Stimulated activated naive CD4-positive, alpha-beta T cell treated with Interleukin-2 at 50 U/mL for 16 hours (primary cell): ENCODE measurements around the gene RIMS4.
"Not testable (repeated sequence)": the region's sequence is repeated elsewhere in the genome, so short reads cannot be mapped to it uniquely, and the experiment has no call there.

ENCODE experiments used
- DNase-seq: peaks from one replicate; lab custom pipeline; 2025; lab: John Stamatoyannopoulos, UW

RIMS4 gene

DNA sequence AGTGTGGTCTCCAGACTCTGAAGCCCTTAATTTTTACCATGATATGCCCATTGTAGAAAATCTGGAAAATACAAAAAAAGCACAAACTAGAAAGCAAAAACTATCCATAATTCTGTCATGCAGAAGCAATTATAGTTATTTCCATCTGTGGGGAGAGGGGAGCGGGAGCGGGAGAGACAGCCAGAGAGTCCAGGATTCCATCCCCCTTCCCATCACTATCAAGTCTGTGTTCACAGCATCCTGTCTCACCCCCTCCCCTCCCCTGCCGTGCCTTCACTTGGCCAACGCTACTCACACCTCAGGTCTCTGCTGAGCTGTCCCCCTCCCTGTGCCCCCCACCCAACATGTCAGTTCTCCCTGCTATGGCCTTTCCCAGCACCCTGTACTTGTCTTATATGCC lies 14.5 kb downstream of the RIMS4 start:
- no peak for DNase-seq

DNA sequence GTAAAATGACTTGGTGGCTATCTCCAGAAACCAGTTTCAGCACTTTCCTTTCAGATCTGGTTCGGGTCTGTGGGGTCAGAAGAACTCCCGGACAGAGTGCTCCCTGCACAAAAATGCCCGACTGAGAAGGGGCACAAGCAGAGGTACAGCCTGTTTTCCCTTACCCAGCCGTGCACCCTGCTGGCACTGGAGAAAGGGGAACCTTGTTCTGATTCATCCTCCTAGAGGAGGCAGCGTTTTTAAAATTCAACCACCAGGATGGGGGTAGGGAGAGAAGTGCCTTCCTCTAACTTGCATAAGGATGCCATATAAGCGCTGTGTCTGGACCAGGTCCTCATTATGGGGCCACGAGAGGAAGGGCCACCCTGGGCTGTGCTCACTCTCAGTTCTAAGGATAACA lies 17.6 kb downstream of the RIMS4 start:
- DNase-seq, result no peak

DNA sequence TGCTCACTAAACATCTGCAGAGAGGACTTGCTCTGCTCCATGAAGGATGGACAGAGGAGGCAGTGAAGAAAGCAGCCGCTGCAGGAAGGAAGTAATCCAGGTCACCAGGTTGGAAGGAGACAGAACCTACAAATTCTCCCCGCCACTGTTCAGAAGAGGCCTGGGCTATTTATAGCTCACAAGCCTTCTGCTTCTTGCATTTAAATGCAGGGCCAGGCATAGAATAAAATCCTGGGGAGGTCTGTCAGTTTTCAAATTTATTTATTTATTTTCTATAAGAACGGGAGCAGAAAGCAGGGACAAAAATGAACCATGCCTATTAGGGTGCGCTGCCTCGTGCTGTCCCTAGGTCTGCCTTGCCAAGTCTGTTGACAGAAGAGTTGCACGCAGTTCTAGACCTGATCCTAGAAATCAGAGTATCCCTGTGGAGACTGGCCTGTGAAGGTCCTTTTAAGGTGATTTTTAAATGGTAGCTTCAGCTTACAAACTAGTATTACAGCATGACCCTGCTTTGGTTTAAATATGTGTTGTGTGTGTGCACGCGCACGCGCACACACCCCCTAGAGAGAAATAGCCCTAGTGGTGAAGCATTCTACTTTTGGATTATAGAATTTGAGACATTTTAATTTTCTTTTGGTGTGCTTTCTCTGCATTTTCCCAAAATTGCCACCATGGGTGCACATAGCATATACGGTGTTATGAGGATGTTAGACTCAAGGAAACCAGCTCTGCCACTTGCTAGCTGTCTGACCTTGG lies 19.5 kb downstream of the RIMS4 start:
- DNase-seq, result no peak

DNA sequence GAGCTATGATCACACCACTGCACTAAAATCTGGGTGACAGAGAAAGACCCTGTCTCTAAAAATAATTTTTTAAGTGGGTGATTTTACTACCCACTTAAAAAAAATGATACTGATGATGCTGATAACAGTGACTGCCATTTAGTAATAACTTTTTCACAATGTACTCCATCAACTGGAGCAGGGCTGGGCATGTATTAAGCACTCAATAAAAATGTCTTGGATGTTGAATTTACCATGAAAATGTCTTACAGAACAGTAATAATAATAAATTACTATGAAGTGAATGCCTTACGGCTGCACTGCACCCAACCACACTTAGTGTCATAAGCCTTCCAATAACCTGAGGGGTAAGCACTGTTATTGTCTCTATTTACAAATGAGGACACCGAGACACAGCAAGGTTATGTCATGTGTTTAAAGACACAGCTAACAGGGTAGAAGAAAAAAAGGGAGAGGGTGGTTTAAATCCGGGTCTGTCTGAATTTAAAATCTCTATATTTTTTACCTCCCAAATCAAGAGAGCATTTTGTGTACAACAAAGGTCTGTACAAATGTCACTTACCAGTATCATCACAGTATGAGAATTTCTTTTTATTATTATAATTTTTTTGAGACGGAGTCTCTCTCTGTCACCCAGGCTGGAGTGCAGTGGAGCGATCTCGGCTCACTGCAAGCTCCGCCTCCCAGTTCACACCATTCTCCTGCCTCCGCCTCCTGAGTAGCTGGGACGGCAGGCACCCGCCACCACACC lies 21.5 kb downstream of the RIMS4 start:
- no peak for DNase-seq

DNA sequence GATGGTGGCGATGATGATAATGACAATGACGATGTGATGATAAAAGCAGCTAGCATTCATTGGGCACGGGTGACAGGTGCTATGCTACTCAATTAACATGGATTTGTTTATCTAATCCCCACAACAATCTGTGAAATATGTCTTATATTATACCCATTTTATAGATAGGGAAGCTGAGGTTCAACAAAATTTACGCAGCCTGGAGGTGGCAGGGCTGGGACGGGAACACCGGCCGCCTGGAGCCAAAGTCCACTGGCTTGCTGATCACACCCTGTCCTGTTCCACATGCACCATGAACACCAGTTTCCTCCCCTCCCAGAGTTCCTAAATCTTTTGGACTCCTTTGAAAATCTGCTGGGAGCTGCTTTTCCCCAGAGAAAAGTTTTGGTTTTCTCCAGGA lies 23.0 kb downstream of the RIMS4 start:
- no peak for DNase-seq

DNA sequence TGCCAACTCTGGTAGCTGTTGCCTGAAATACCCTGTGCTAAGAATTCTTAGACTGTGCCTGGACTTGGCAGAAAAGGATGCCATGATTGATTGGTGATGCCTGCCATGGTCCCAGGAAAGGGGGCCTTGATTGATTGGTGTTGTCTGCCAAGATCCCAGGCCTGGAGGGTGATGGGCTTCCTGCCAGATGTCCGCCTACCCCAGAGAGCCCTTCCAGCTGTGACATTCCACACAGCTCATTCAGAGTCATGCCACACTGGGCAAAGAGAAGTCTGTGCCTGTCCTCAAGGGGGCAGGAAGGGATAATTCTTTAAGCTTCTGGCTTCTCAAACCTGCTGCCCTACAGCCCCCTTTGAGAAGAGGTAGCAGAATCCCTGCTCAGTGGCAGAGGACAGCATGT lies 24.6 kb downstream of the RIMS4 start:
- DNase-seq, result no peak

DNA sequence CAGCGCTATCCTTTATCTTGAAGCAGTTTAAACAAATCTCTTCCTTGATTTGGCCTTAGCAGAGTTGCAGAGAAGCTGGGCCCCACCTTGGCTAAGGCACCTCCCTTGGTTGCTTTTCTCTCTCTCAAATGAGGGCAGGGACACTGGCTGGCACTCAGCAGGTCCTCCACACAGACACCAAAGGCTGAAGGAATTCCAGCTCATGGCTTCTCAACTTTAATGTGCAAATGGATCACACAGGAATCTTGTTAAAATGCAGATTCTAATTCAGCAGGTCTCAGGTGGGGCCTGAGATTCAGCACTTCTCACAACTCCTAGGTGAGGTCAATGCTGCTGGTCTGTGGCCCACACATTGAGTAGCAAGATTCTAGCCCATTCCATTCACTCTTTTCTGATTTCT lies 25.7 kb downstream of the RIMS4 start:
- DNase-seq, result no peak

DNA sequence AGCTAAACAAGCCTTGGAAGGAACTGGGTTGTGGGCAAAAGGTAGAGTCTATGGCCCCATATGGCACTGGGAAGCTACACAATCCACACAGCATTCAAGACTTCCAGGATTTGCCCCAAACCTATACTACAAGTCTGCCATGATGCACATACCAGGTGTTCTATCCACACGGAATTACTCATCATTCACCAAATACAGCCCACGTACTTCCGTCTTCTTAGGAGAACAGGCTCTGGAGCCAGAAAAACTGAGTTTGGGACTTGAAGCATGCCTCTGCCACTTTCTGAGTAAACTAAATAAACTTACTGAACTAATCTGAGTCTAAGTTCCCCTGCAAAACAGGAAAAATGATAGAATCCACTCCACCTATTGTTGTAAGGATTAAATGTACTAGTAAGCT lies 28.6 kb downstream of the RIMS4 start:
- DNase-seq, result no peak

DNA sequence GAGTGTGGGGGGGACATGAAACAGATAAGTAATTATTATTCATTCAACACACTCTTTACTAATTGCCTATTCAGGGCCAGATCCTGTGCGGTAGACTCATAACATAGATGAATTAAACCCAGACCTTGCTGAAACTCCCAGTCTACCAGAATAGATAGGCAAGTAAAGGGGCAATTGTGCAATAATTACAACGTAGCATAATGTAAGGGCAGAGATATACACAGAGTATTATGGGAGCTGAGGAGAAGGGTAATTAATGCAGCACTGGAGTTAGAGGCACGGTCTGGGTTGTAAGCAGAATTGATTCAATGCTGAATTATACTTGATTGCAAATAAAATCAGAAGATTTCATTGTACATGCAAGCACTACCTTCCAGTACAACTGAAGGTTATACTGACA lies 29.2 kb downstream of the RIMS4 start:
- no peak for DNase-seq

DNA sequence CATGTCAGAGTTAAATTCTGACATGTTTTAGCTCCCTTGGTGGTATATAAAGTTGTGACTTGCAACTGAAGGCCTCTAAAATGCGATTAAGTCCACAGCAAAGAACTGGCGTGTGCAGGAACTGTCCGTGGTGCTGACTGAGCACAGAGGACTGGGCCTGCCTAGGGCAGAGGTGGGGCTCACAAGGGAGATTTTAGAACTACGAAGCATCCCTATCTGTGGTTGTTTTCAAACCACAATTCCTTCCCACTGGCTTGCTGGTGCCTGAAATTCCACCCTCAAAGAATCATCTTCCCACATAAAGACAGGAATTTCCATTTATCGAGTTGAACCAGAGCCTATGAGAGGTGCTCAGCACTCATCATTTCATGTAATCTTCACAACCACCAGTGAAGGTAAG lies 30.1 kb downstream of the RIMS4 start:
- DNase-seq, result peak; percentile 5

DNA sequence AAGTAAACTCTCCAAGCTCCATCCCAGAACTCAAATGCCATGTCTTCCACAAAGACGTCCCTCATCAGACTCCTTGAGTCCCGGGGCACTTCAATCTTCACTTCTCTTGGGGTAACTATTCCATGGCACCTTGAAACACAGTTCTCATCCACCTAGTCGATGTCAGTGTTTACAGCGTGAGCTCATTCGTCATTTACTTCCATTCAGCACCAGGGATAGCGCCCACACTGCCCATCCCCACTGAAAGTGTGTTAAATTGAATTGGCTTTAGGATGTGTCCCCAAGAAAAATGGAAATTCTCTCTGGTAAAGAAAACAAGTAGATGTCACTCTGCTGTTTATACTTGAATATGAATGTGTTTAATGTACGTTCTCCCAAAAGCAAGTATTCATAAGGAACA lies 33.4 kb downstream of the RIMS4 start:
- no peak for DNase-seq

DNA sequence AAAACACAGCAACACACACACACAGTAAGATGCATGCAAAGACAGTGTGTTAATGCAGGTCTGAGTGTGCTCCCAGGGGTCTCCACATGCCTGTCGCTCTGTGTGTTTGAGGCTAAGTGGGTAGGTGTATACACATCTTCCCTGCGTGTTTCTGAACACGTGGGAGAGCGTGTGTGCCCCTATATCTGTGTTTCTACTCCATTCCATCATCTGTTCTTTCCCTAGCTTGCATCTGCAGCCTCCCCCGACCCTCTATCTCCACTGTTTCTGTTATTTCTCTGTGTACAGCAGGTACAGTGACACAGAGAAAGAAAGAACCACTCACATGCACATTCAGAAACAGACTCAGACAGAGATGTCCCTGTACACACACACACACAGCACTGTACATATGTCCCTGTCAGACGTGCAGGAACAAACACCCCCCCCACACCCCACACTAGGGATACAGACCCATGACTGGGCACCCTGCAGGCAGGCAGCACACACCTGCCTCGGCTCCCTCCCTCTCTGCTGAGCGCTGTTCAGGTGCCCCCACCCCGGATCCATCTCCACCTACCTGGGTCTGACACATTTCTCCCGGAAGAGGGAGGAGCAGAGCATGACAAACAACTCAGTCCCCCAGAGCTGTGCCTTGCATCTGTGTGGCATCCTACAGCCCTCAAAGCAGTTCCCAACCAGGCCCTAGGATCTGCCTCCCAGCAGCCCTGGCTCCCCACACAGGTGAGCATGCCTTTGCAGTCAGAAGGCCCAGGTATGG lies 37.1 kb downstream of the RIMS4 start:
- DNase-seq, result no peak

DNA sequence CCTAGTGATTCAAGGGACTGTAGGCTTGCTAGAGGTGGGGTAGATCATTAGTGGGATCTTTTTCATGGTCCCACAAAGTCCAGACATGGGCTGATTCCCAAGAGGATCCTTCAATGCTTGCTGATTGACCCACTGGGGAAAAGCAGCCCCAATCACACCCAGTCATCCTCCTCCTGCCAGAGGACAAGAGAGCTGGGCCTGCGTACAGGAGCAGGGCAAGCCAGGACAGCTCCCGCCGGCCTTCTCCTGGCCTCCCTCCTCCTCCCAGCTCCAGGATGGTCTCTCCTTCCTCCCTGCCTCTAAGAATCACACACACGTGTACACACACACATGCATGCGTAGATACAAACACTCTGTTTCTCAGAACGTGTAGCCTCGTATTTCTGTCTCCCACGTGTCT lies 37.7 kb downstream of the RIMS4 start:
- DNase-seq, result no peak

DNA sequence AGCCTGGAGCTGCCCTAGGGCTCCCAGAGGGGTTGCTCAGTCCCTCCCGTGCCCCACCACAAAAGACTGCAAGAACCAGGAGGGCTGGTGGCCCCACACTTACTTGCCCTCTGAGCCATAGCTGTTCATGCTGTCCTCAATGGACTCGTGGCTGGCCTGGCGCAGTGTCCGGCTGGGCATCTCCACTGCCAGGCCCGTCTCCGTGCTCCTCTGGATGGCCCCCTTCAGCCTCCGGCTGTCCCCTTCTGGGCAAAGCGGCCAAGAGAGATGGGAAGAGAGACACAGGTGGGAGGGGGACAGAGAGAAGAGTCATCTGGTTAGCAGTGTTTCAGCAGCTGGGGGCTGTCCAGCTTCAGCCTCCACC lies 39.2 kb downstream of the RIMS4 start:
- DNase-seq, result no peak

DNA sequence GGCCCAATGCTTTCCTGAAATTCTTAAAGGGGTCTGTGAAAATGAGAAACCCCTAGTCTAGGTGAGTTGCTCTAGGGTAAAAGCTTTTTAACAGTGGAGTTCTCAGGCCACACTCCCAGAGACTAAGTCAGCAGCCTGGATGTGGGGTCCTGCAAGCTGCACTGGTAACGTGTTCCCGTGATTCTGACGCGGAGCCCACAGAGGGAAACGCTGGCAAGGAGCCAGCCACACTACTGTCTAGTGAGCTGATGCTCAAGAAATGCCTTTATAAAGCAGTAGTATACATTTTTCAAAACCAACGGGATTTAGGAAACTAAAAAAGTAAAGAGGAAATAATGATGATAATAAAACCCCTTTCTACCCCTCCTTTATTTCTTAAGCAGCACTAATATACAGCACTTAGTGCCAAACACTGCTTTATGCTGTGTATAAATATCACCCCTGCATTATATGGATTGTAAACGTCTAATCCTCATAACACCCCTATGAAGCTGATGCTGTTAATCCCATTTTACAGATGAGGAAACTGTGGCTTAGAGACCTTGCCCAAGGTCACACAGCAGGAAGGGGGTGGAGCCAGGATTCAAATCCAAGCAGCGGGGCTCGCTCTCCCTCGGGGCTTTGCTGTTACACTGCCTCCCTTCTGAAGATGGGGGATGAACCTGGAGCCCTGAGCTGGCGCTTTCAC lies 39.7 kb downstream of the RIMS4 start:
- no peak for DNase-seq

DNA sequence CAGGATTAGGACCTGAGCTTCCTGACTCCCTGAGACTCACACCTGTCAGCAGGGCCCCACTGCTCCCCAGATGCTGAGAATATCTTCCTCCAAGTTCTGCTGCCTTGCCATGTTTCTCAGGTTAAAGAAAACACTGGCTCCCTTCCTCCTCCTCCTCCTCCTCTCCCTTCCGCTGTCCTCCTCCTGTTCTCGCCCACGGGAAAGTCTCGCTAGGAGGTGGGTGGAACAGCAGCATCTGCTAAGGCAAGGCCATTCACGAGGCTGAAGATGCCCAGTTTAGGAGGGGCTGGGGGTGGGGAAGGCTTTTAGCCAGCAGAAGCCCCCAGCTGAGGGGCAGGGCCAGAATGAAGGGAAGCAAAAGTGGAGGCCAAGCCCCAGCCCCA lies 40.9 kb downstream of the RIMS4 start:
- no peak for DNase-seq

DNA sequence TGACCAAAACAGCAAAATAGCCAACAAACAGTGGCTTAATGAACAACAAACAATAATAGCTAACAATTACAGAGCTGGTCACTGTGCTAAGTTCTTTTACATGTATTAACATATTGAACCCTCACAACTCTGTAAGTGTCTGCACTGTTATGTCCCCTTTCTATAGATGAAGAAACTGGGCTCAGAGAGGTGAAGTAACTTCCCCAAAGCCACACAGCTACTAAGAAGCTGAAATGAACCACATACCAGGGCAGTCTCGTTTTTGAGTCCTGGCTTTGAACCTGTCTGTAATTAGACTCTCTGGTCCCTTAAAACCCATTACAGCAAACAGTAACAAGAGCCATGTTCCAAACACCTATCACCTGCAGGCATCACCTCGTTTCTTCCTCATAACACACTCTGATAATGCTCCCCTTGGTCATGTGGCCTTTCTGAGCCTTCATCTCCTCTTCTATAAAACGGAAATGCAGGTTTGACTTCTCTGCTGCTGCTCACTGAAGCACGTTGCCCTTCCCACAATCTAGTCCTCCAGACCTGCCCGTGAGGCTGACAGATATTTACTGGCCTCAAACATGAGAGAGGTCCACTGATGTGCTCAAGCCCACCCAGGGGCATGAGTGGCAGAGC lies 41.4 kb downstream of the RIMS4 start:
- DNase-seq, result no peak

DNA sequence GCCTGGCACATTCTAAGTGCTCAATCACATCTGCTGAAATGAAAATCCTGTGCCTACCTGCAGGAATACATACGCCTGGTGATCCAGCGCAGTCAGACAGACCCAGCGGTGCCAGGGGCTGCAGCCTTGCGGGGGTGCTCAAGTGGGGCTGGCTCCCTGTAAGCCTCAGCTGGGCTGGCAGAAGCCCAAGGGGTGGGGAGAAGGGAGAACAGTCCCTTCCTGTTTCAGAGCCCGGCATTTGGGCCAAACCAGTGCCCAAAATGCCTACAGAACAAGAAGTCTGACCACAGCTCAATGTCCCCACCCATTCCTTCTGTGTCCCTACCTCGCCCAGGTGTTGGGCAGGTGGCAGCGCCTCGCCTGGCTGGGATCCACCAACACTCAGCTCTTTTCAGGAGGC lies 42.1 kb downstream of the RIMS4 start:
- no peak for DNase-seq

DNA sequence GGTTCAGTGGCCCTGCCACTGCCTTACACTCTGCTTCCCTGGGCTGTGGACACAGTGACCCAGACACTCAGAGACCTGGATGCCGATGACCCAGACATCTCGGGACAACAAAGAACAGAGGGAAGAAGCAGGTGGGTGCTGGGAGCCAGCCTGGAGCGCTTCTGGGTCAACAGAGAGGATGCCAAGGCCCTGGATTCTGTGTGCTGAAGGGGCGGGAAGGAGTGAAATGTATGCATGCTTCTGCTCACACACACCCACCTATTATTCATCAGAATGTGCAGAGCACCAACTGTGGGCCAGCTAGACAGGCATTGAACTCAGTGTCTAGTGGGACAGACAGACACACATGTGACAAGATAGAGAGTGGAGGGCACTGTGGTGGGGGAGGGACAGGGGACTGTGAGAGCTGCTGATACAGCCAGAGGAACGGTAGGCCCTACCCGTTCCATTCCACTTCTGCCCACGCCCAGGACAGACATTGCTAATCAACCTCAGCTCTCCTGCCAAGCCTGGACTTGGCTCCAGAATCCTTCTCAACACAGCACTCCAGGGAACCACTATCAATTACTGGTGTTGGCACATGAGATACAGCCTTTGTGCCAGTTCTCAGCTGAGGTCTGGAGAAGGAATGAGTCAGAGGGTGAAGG lies 44.5 kb downstream of the RIMS4 start:
- DNase-seq, result no peak

DNA sequence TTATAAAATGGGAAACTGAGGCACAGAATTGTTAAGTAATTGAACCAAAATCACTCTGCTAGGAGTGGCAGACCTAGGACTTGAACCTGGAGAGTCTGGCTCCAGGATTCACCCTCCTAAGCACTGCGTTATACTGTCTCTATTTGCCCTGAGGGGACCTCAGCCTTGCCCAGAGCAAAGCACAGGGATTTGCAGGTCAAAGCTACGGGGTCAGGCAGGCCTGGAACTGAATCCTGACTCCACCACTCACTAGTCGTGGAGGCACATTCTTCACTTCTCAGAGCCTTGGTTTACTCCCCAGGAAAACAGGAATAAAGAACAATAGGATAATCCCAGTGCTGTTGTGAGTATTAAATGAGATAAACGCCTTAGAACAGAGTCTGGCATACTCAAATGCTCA lies 45.3 kb downstream of the RIMS4 start:
- DNase-seq, result no peak

DNA sequence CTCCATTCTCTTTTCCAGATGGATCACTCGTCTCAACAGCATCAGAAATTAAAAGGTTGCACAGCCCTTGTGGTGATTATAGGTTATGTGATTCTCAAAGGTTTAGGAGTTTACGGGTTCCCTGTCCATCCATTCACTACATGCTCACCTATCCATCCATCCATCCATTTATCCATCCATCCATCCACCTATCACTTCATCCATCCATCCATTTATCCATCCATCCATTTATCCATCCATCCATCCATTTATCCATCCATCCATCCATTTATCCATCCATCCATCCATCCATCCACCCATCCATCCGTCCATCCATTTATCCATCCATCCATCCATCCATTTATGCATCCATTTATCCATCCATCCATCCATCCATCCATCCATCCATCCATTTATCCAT lies 46.5 kb downstream of the RIMS4 start:
- not testable (repeated sequence) for DNase-seq
